Mammary epithelial cell (primary cell): ENCODE measurements around the gene EPB41L1.

ENCODE experiments used
- CTCF ChIP-seq, 2 donors: IDR thresholded peaks in 1 of 2; conservative IDR thresholded peaks in 1 of 2; 2 replicates each; pipeline ENCODE4 v1.5.1; 2011 to 2012; ENCODE audit warnings: inconsistent platforms in 2 of 2, low read length in 2 of 2, mild to moderate bottlenecking in 2 of 2, control low read depth in 1 of 2, low read depth in 1 of 2; ENCODE audit not compliant: insufficient read depth in 1 of 2; ENCODE audit errors: extremely low read depth in 1 of 2
- EZH2 ChIP-seq: IDR thresholded peaks from 2 replicates; pipeline ENCODE4 v1.6.1; 2012; ENCODE audit warnings: low read length, inconsistent platforms, borderline replicate concordance

GRCh38 chr20:36120991-36121390 lies 33.5 kb upstream of the EPB41L1 start:
- TF ChIP-seq EZH2 (no peak), CTCF (conservative IDR thresholded peaks at IDR 0.05 in 1 of 2, IDR thresholded peaks at IDR 0.05 in 1 of 2; ENCODE audit: extremely low read depth in 1 of 2, insufficient read depth in 1 of 2, low read depth in 1 of 2, low read length in 2 of 2) (no peak)
